ENCODE results near the gene PDGFB. TPM values are rescaled to one million over a fixed set of nuclear protein-coding genes. Genes with fewer than 3 reads are reported as not detected.

The PDGFB gene
- total and polyA plus RNA-seq, 12 donors, result 9.9 to 45.6 (median 18.5) TPM

GRCh38 chr22:39173787-39174497 lies 70.8 kb downstream of the PDGFB start:
- Histone ChIP-seq H3K27me3 (no peaks in the 10 kb centered on the region), H3K9me3 (no peaks in the 10 kb centered on the region), H3K27ac (peak overlapping the region; percentile 62 to 92 (median 84)), H3K4me3 (peak overlapping the region in 3 of 10 donors; percentile 3 to 29 (median 21)), H3K36me3 (no peaks in the 10 kb centered on the region), H3K4me1 (peaks cover 35 to 85% (median 79%) of the 10 kb centered on the region in 9 donors)
- no peak for TF ChIP-seq CTCF (IDR thresholded peaks at IDR 0.05)
- DNase-seq, result no peak
- ATAC-seq, result peak in 2 of 8 donors; percentile 1
- intact Hi-C loops (cut with DNase I), result loop anchor here in 7 of 10 donors (5.0 to 10.0 kb wide), 5 partner anchors 58 to 353 kb away; partner anchors contain the start of gene ATF4 (in 5 of the 7)
- 60 to 68% methylated on average over 11 of the region's 11 CpGs for WGBS, 2 donors

Other genes starting within 250 kb of the PDGFB start
- 10 to 100 TPM; 23.2 to 43.3 (median 25.7) TPM for gene APOBEC3C, start 230.7 kb downstream of the PDGFB start, total RNA-seq
- gene APOBEC3C, start 230.7 kb downstream of the PDGFB start, polyA plus RNA-seq, result 10 to 100 TPM in 1 of 2 donors, 1 to 10 TPM in 1; 9.8 to 17.2 TPM
- gene APOBEC3D, start 223.9 kb downstream of the PDGFB start, total RNA-seq, result 1 to 10 TPM in 6 of 10 donors, under 1 TPM in 4; 0.55 to 2.7 (median 1.1) TPM
- 1 to 10 TPM in 1 of 2 donors, under 1 TPM in 1; 0.52 to 2.1 TPM for gene APOBEC3D, start 223.9 kb downstream of the PDGFB start, polyA plus RNA-seq
- gene APOBEC3F, start 204.1 kb downstream of the PDGFB start, total RNA-seq, result 10 to 100 TPM in 1 of 10 donors, 1 to 10 TPM in 9; 2.9 to 10.2 (median 5.1) TPM
- 10 to 100 TPM in 1 of 2 donors, 1 to 10 TPM in 1; 1.3 to 11.6 TPM for gene APOBEC3F, start 204.1 kb downstream of the PDGFB start, polyA plus RNA-seq
- gene APOBEC3G, start 167.7 kb downstream of the PDGFB start, total RNA-seq, result 10 to 100 TPM in 1 of 10 donors, 1 to 10 TPM in 9; 1.9 to 17.7 (median 3.0) TPM
- gene APOBEC3G, start 167.7 kb downstream of the PDGFB start, polyA plus RNA-seq, result 1 to 10 TPM; 3.1 to 5.6 TPM
- gene APOBEC3H, start 147.7 kb downstream of the PDGFB start, total RNA-seq, result 1 to 10 TPM in 1 of 10 donors, under 1 TPM in 1, not detected in 8; 0.41 to 1.9 TPM
- gene APOBEC3H, start 147.7 kb downstream of the PDGFB start, polyA plus RNA-seq, result under 1 TPM; 0.06 to 0.80 TPM
- gene CBX7, start 92.3 kb downstream of the PDGFB start, total RNA-seq, result 10 to 100 TPM; 48.8 to 85.8 (median 76.3) TPM
- gene CBX7, start 92.3 kb downstream of the PDGFB start, polyA plus RNA-seq, result 10 to 100 TPM; 34.5 to 36.3 TPM
- 100 to 1,000 TPM; 215 to 604 (median 286) TPM for gene RPL3, start 74.6 kb upstream of the PDGFB start, total RNA-seq
- 1,000 to 10,000 TPM in 1 of 2 donors, 100 to 1,000 TPM in 1; 472 to 1,621 TPM for gene RPL3, start 74.6 kb upstream of the PDGFB start, polyA plus RNA-seq
- gene SYNGR1, start 105.0 kb upstream of the PDGFB start, total RNA-seq, result 10 to 100 TPM; 30.3 to 67.9 (median 41.6) TPM
- gene SYNGR1, start 105.0 kb upstream of the PDGFB start, polyA plus RNA-seq, result 10 to 100 TPM; 29.8 to 85.8 TPM
- 10 to 100 TPM; 15.8 to 21.0 (median 18.0) TPM for gene TAB1, start 154.8 kb upstream of the PDGFB start, total RNA-seq
- 10 to 100 TPM; 13.6 to 17.5 TPM for gene TAB1, start 154.8 kb upstream of the PDGFB start, polyA plus RNA-seq
- 10 to 100 TPM in 1 of 10 donors, 1 to 10 TPM in 9; 1.8 to 14.0 (median 4.3) TPM for gene MGAT3, start 212.0 kb upstream of the PDGFB start, total RNA-seq
- gene MGAT3, start 212.0 kb upstream of the PDGFB start, polyA plus RNA-seq, result 1 to 10 TPM; 1.8 to 2.9 TPM

All from heart right ventricle (tissue), 16 donors.